PFSK-1 (cell line): ENCODE data around the gene ZNF426.

Experiments used
- FOXP2 ChIP-seq: optimal IDR thresholded peaks from 2 replicates; pipeline ENCODE3; 2011; ENCODE audit warnings: borderline replicate concordance, control low read depth, inconsistent platforms; ENCODE audit not compliant: insufficient read depth; ENCODE audit errors: extremely low read length, extremely low read depth
- POLR2AphosphoS5 ChIP-seq: IDR thresholded peaks from 2 replicates; pipeline ENCODE4 v1.6.1; 2012; ENCODE audit warnings: low read depth, mild to moderate bottlenecking, control low read depth, low read length, moderate library complexity
- REST ChIP-seq, 2 experiments: IDR thresholded peaks; 2 replicates each; pipeline versions ENCODE4 v1.6.1 to v1.8.0; 2011 to 2012; ENCODE audit warnings: low read depth in 2 of 2, low read length in 2 of 2, control low read depth in 1 of 2, inconsistent platforms in 1 of 2, mild to moderate bottlenecking in 1 of 2, moderate library complexity in 1 of 2; ENCODE audit not compliant: insufficient read depth in 1 of 2
- SIN3A ChIP-seq: IDR thresholded peaks from 2 replicates; pipeline ENCODE4 v1.6.1; 2012; ENCODE audit warnings: mild to moderate bottlenecking, low read length, moderate library complexity, borderline replicate concordance; ENCODE audit not compliant: insufficient read depth
- TAF1 ChIP-seq: IDR thresholded peaks from 2 replicates; pipeline ENCODE4 v1.6.1; 2012; ENCODE audit warnings: low read length, control low read depth, borderline replicate concordance; ENCODE audit not compliant: insufficient read depth

GRCh38 chr19:9507285-9507684 lies 31.2 kb downstream of the ZNF426 start:
- TF ChIP-seq REST (IDR thresholded peaks at IDR 0.05; ENCODE audit: insufficient read depth in 1 of 2, low read depth in 2 of 2, low read length in 2 of 2), result no peak
- no peak for TF ChIP-seq SIN3A
- TF ChIP-seq POLR2AphosphoS5, result no peak
- TF ChIP-seq TAF1, result no peak
- no peak for TF ChIP-seq FOXP2
